Body of pancreas (tissue), 4 donors: ENCODE measurements around the gene ASMTL.

Source experiments
- CTCF ChIP-seq, 7 experiments: fragments of 450-650 bp in 4 of 7; fragments of 200-600 bp in 3 of 7; sonication (generic) in 3 of 7; IDR thresholded peaks; one replicate each; pipeline ENCODE4 v1.5.1; 2016 to 2019; ENCODE audit warnings: antibody characterized with exemption in 7 of 7
- POLR2A ChIP-seq, 3 donors: fragments of 450-650 bp; IDR thresholded peaks; one replicate each; pipeline ENCODE4 v1.6.1; 2016; ENCODE audit warnings: antibody characterized with exemption in 3 of 3, mild to moderate bottlenecking in 2 of 3

- TF ChIP-seq CTCF (IDR thresholded peaks at IDR 0.05): no peak
- TF ChIP-seq POLR2A (IDR thresholded peaks at IDR 0.05): no peak
Measured at GRCh38 chrX:1389993-1390285, 62.8 kb downstream of the ASMTL start.
